B cell (primary cell): Measurements from ENCODE around the gene ACTN1. TPM values are rescaled to one million over a fixed set of nuclear protein-coding genes. Genes with fewer than 3 reads are reported as not detected.

Experiments used
- ATAC-seq: fragments of 200-7000 bp; cut with Tn5 transposase; one replicate; pipeline ENCODE4 v1.10.0; 2021; ENCODE audit warnings: low read depth, mild to moderate bottlenecking, moderate number of reproducible peaks, moderate library complexity
- CTCF ChIA-PET: fragments of 350-600 bp; sonication (Branson Sonifier 250); formaldehyde crosslinking; loops from one replicate; lab custom pipeline; 2021; ENCODE audit warnings: antibody characterized with exemption, inconsistent platforms; lab: Charles Lee
- POLR2A ChIA-PET: fragments of 350-600 bp; sonication (Branson Sonifier 250); formaldehyde crosslinking; loops from one replicate; lab custom pipeline; 2021; ENCODE audit warnings: antibody characterized with exemption; lab: Charles Lee
- DNase-seq: peaks from one replicate; pipeline ENCODE4 v3.0.0; 2013
- H2AFZ ChIP-seq: 2 replicates; pipeline ENCODE4 v1.6.1; 2012; ENCODE audit warnings: mild to moderate bottlenecking, low read depth, low read length; ENCODE audit not compliant: insufficient read depth, poor library complexity, severe bottlenecking
- H3K27ac ChIP-seq, 2 donors: 1 replicate in 1 of 2; 2 replicates in 1 of 2; pipeline ENCODE4 v1.5.1; 2012 to 2013; ENCODE audit warnings: low read length in 2 of 2, mild to moderate bottlenecking in 2 of 2, moderate library complexity in 1 of 2
- H3K27me3 ChIP-seq, 4 experiments: fragments of 200-600 bp in 1 of 4; sonication (generic) in 1 of 4; replicated peaks in 1 of 4; 1 replicate in 2 of 4; 2 replicates in 2 of 4; pipeline versions ENCODE4 v1.6.1 to v1.7.0; 2013 to 2016; ENCODE audit warnings: low read length in 3 of 4, mild to moderate bottlenecking in 2 of 4, mixed read lengths in 1 of 4, moderate library complexity in 1 of 4; ENCODE audit not compliant: insufficient read depth in 4 of 4, control insufficient read depth in 3 of 4; ENCODE audit errors: control extremely low read depth in 1 of 4
- H3K36me3 ChIP-seq, 2 experiments: replicated peaks in 1 of 2; 1 replicate in 1 of 2; 2 replicates in 1 of 2; pipeline versions ENCODE4 v1.6.1 to v1.7.1; 2013; ENCODE audit warnings: low read length in 1 of 2; ENCODE audit not compliant: insufficient read depth in 2 of 2, control insufficient read depth in 1 of 2; ENCODE audit errors: control extremely low read depth in 1 of 2, extremely low read depth in 1 of 2
- H3K4me1 ChIP-seq, 2 donors: fragments of 200-600 bp in 1 of 2; sonication (generic) in 1 of 2; 1 replicate in 1 of 2; 2 replicates in 1 of 2; pipeline versions ENCODE4 v1.5.1 to v1.6.1; 2013 to 2017; ENCODE audit warnings: low read length in 2 of 2; ENCODE audit not compliant: control insufficient read depth in 2 of 2, insufficient read depth in 2 of 2
- H3K4me2 ChIP-seq: replicated peaks from 2 replicates; pipeline ENCODE3; 2012; ENCODE audit warnings: mild to moderate bottlenecking, low read depth, low read length; ENCODE audit not compliant: poor library complexity, severe bottlenecking
- H3K4me3 ChIP-seq, 5 experiments: fragments of 200-600 bp in 1 of 5; sonication (generic) in 1 of 5; 1 replicate in 3 of 5; 2 replicates in 2 of 5; pipeline versions ENCODE4 v1.5.1 to v1.7.0; 2011 to 2016; ENCODE audit warnings: low read length in 4 of 5, mild to moderate bottlenecking in 4 of 5, low read depth in 2 of 5, control low read depth in 1 of 5, moderate library complexity in 1 of 5; ENCODE audit not compliant: insufficient read depth in 1 of 5; ENCODE audit errors: control extremely low read depth in 1 of 5, extremely low read depth in 1 of 5
- H3K79me2 ChIP-seq: fragments of 200-600 bp; sonication (generic); one replicate; pipeline ENCODE4 v1.6.0; 2016; ENCODE audit warnings: low read length; ENCODE audit not compliant: control insufficient read depth, insufficient read depth
- H3K9ac ChIP-seq: fragments of 200-600 bp; sonication (generic); 2 replicates; pipeline ENCODE4 v1.6.1; 2017; ENCODE audit warnings: mild to moderate bottlenecking, low read length, moderate library complexity
- H3K9me3 ChIP-seq, 3 donors: one replicate each; pipeline versions ENCODE4 v1.6.1 to v1.7.1; 2013; ENCODE audit warnings: low read length in 2 of 3; ENCODE audit not compliant: control insufficient read depth in 2 of 3, insufficient read depth in 1 of 3; ENCODE audit errors: control extremely low read depth in 1 of 3
- H4K20me1 ChIP-seq: 2 replicates; pipeline ENCODE4 v1.6.0; 2012; ENCODE audit warnings: mild to moderate bottlenecking, low read length; ENCODE audit not compliant: insufficient read depth, control insufficient read depth, poor library complexity, severe bottlenecking
- H3K27ac Mint-ChIP-seq: one replicate; pipeline ENCODE4 v1.8.0; 2021; ENCODE audit warnings: mixed read lengths
- H3K27me3 Mint-ChIP-seq: one replicate; pipeline ENCODE4 v1.8.0; 2021; ENCODE audit warnings: mixed read lengths
- H3K4me1 Mint-ChIP-seq: one replicate; pipeline ENCODE4 v1.8.0; 2021; ENCODE audit warnings: mixed read lengths
- H3K4me3 Mint-ChIP-seq: one replicate; pipeline ENCODE4 v1.8.0; 2021; ENCODE audit warnings: mixed read lengths
- H3K9me3 Mint-ChIP-seq: one replicate; pipeline ENCODE4 v1.8.0; 2022; ENCODE audit warnings: mixed read lengths; ENCODE audit not compliant: insufficient read depth
- EZH2 ChIP-seq: IDR thresholded peaks from 2 replicates; pipeline ENCODE4 v1.6.1; 2012; ENCODE audit warnings: borderline replicate concordance, low read depth, mild to moderate bottlenecking, moderate library complexity, low read length; ENCODE audit not compliant: insufficient read depth, poor library complexity, severe bottlenecking
- WGBS: methylation state at CpG from one replicate; pipeline ENCODE4 v1.1.5; 2013; ENCODE audit warnings: missing lambda C conversion rate; ENCODE audit not compliant: insufficient coverage; 5-methylcytosine and 5-hydroxymethylcytosine counted together
- intact Hi-C: fragments of 100-400 bp; cut with micrococcal nuclease; formaldehyde crosslinking; loops from one replicate; pipeline ENCODE4 v1.10.0; 2022
- polyA plus RNA-seq: library from polyadenylated mRNA; depleted of rRNA; stranded (reverse); fragments of >200 nt; gene quantifications from 2 replicates; pipeline ENCODE4 v1.2.3, GENCODE V29; 2012
- total RNA-seq, 2 donors: library from RNA; stranded (reverse); fragments of 120-200 nt in 1 of 2; gene quantifications; 1 replicate in 1 of 2; 2 replicates in 1 of 2; pipeline versions ENCODE4 v1.2.3 to v1.2.4, GENCODE V29; 2013 to 2022
- TF ChIP-seq, protein P1 (sequence below): fragments of 200-600 bp; IDR thresholded peaks from one replicate; pipeline ENCODE4 v1.8.0; 2022; ENCODE audit warnings: antibody characterized with exemption, mild to moderate bottlenecking

ACTN1 gene
- total and polyA plus RNA-seq, 2 donors (not counting 1 experiment from before 2014, with no cell fraction given), result 0.74 to 0.89 TPM

DNA sequence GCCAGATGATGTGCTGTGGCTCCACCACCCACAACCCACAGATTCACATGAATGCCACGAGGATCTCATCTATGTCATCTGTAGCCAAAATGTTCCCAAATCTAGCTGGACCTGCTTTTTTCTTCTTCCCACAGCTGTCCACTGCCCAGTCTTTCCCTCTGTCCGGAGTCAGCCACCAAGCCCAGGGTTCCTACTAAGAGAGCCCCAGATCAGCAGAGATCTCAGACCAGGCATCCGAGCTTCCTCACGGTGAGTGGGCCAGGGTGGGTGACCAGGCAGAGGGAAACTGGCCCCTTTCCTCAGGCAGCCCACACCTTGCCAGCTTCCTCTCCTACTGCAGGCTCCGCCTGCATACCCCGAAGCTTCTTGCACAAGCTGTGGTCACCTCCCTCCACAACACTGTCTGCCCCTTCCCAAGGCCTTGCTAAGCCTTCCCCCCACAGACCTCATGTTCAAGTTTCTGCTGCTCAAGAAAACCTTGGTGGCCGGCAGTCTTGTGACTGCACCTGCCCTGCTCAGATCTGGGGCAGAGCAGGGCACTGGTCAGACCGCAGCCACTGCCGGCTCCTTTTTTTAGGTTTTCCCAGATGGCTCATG is 81.4 kb downstream of the ACTN1 start:
- WGBS, result 51% methylated on average over 9 of the region's 9 CpGs
- CTCF ChIA-PET, result interaction anchor here (1.4 kb wide), 1 partner anchor 953 kb away, joined by 4 read pairs; no protein-coding TSS in a partner anchor
- Mint-ChIP-seq H3K27ac (no peak overlapping the region), H3K9me3 (no peaks in the 10 kb centered on the region), H3K4me3 (no peak overlapping the region), H3K27me3 (peaks cover 29% of the 10 kb centered on the region), H3K4me1 (peaks cover 2% of the 10 kb centered on the region)
- no peak for ATAC-seq
- no peak for TF ChIP-seq EZH2
- TF ChIP-seq, protein P1, sequence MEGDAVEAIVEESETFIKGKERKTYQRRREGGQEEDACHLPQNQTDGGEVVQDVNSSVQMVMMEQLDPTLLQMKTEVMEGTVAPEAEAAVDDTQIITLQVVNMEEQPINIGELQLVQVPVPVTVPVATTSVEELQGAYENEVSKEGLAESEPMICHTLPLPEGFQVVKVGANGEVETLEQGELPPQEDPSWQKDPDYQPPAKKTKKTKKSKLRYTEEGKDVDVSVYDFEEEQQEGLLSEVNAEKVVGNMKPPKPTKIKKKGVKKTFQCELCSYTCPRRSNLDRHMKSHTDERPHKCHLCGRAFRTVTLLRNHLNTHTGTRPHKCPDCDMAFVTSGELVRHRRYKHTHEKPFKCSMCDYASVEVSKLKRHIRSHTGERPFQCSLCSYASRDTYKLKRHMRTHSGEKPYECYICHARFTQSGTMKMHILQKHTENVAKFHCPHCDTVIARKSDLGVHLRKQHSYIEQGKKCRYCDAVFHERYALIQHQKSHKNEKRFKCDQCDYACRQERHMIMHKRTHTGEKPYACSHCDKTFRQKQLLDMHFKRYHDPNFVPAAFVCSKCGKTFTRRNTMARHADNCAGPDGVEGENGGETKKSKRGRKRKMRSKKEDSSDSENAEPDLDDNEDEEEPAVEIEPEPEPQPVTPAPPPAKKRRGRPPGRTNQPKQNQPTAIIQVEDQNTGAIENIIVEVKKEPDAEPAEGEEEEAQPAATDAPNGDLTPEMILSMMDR, result no peak
- Histone ChIP-seq H3K4me3 (no peak overlapping the region), H3K4me2 (no peak overlapping the region), H3K36me3 (no peaks in the 10 kb centered on the region), H3K79me2 (no peaks in the 10 kb centered on the region), H3K27ac (no peak overlapping the region), H2AFZ (no peak overlapping the region), H3K27me3 (peaks cover 0 to 8% (median 2%) of the 10 kb centered on the region in 4 experiments), H3K9ac (no peak overlapping the region), H3K9me3 (no peaks in the 10 kb centered on the region), H3K4me1 (no peaks in the 10 kb centered on the region), H4K20me1 (no peaks in the 10 kb centered on the region)
- no peak for DNase-seq
- intact Hi-C loops, result no loop called here
- POLR2A ChIA-PET, result no interaction called here

DNA sequence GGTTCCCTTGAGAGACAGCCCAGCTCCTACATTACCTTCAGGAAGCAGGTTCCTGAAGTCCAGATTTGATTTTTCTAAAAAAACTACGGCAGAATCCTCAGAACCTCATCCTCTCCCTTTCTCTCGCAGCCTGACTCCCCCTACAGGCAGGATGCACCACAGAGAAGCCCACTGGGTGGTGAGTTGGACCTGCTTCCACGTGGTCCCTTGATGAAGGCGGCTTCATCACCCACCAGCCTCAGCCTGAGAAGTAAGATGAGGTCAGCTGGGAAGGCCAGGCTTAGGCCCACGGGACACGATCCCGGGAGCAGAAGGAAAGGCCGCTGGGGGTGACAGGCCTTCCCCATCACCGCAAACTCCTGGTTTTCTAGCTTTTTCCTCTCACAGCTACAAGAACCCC is 83.0 kb downstream of the ACTN1 start:
- Histone ChIP-seq H3K9ac (no peak overlapping the region), H3K4me2 (no peak overlapping the region), H3K9me3 (no peaks in the 10 kb centered on the region), H3K27ac (no peak overlapping the region), H4K20me1 (no peaks in the 10 kb centered on the region), H3K4me1 (no peaks in the 10 kb centered on the region), H3K36me3 (no peaks in the 10 kb centered on the region), H3K4me3 (no peak overlapping the region), H2AFZ (no peak overlapping the region), H3K79me2 (no peaks in the 10 kb centered on the region), H3K27me3 (peaks cover 0 to 5% (median 2%) of the 10 kb centered on the region in 4 experiments)
- Mint-ChIP-seq H3K27me3 (peaks cover 29% of the 10 kb centered on the region), H3K4me3 (no peak overlapping the region), H3K4me1 (peaks cover 2% of the 10 kb centered on the region), H3K9me3 (no peaks in the 10 kb centered on the region), H3K27ac (no peak overlapping the region)
- TF ChIP-seq, protein P1, result no peak
- TF ChIP-seq EZH2, result no peak
- ChIA-PET POLR2A (no interaction called here), CTCF (no interaction called here)
- ATAC-seq, result no peak
- intact Hi-C loops, result no loop called here
- 96% methylated on average over 6 of the region's 9 CpGs for WGBS
- no peak for DNase-seq
